ENCODE data around the gene ZBTB16. TPM values are rescaled to one million over a fixed set of nuclear protein-coding genes. Genes with fewer than 3 reads are reported as not detected.

ZBTB16 gene
- total RNA-seq, 2 experiments from 2014 or later: 0.96 to 1.4 TPM

- ChIA-PET POLR2A (no interaction called here), CTCF (no interaction called here)
These were observed 82.5 kb downstream of the ZBTB16 start for GRCh38 chr11:114141863-114142580.

- ChIA-PET CTCF (no interaction called here), POLR2A (no interaction called here)
These were observed 83.2 kb downstream of the ZBTB16 start for GRCh38 chr11:114142707-114143106.

GRCh38 chr11:114145166-114145775, 85.8 kb downstream of the ZBTB16 start:
- POLR2A ChIA-PET: no interaction called here
- CTCF ChIA-PET: no interaction called here

- ChIA-PET POLR2A (no interaction called here), CTCF (interaction anchor here (0.7 kb wide), 1 partner anchor 53 kb away, joined by 3 read pairs; no protein-coding TSS in a partner anchor)
These were observed 88.0 kb downstream of the ZBTB16 start for GRCh38 chr11:114147375-114148012.

GRCh38 chr11:114148013-114148382, 88.5 kb downstream of the ZBTB16 start:
- CTCF ChIA-PET: no interaction called here

GRCh38 chr11:114149689-114150407, 90.3 kb downstream of the ZBTB16 start:
- ChIA-PET CTCF (no interaction called here), POLR2A (interaction anchor here (0.9 kb wide), 1 partner anchor 91 kb away, joined by 3 read pairs; no protein-coding TSS in a partner anchor)

More at GRCh38 chr11:114148013-114148382, 88.5 kb downstream of the ZBTB16 start:
- POLR2A ChIA-PET: no interaction called here

- CTCF ChIA-PET: no interaction called here
- POLR2A ChIA-PET: no interaction called here
These were observed 91.2 kb downstream of the ZBTB16 start for GRCh38 chr11:114150671-114151070.

- ChIA-PET POLR2A (no interaction called here), CTCF (interaction anchor here (1.0 kb wide), 1 partner anchor 9 kb away, joined by 3 read pairs; no protein-coding TSS in a partner anchor)
These were observed 92.1 kb downstream of the ZBTB16 start for GRCh38 chr11:114151631-114152030.

- POLR2A ChIA-PET: no interaction called here
- CTCF ChIA-PET: interaction anchor here (1.0 kb wide), 1 partner anchor 9 kb away, joined by 3 read pairs; no protein-coding TSS in a partner anchor
These were observed 92.7 kb downstream of the ZBTB16 start for GRCh38 chr11:114152162-114152561.

GRCh38 chr11:114152785-114153184, 93.3 kb downstream of the ZBTB16 start:
- POLR2A ChIA-PET: no interaction called here
- CTCF ChIA-PET: interaction anchor here (1.0 kb wide), 1 partner anchor 8 kb away, joined by 3 read pairs; no protein-coding TSS in a partner anchor

- ChIA-PET CTCF (no interaction called here), POLR2A (no interaction called here)
These were observed 93.7 kb downstream of the ZBTB16 start for GRCh38 chr11:114153224-114153623.

GRCh38 chr11:114154271-114155047, 94.9 kb downstream of the ZBTB16 start:
- CTCF ChIA-PET: no interaction called here
- POLR2A ChIA-PET: no interaction called here

GRCh38 chr11:114155116-114155515, 95.6 kb downstream of the ZBTB16 start:
- CTCF ChIA-PET: no interaction called here
- POLR2A ChIA-PET: no interaction called here

- ChIA-PET POLR2A (no interaction called here), CTCF (no interaction called here)
These were observed 96.6 kb downstream of the ZBTB16 start for GRCh38 chr11:114156131-114156581.

GRCh38 chr11:114156782-114157181, 97.3 kb downstream of the ZBTB16 start:
- CTCF ChIA-PET: no interaction called here
- POLR2A ChIA-PET: no interaction called here

GRCh38 chr11:114157476-114158050, 98.1 kb downstream of the ZBTB16 start:
- ChIA-PET POLR2A (no interaction called here), CTCF (no interaction called here)

- ChIA-PET CTCF (no interaction called here), POLR2A (no interaction called here)
These were observed 98.9 kb downstream of the ZBTB16 start for GRCh38 chr11:114158421-114158820.

- CTCF ChIA-PET: interaction anchor here (1.1 kb wide), 1 partner anchor 10 kb away, joined by 3 read pairs; no protein-coding TSS in a partner anchor
- POLR2A ChIA-PET: no interaction called here
These were observed 99.4 kb downstream of the ZBTB16 start for GRCh38 chr11:114158886-114159285.

- POLR2A ChIA-PET: interaction anchor here (0.6 kb wide), 1 partner anchor 19 kb away, joined by 3 read pairs; no protein-coding TSS in a partner anchor
These were observed 99.8 kb downstream of the ZBTB16 start for GRCh38 chr11:114159320-114159719.

More at GRCh38 chr11:114159320-114159719, 99.8 kb downstream of the ZBTB16 start:
- CTCF ChIA-PET: interaction anchor here (1.1 to 1.3 kb wide), 2 partner anchors 9 to 17 kb away, joined by 3 read pairs; no protein-coding TSS in a partner anchor
